ENCODE measurements around the gene MEGF9.

DNA sequence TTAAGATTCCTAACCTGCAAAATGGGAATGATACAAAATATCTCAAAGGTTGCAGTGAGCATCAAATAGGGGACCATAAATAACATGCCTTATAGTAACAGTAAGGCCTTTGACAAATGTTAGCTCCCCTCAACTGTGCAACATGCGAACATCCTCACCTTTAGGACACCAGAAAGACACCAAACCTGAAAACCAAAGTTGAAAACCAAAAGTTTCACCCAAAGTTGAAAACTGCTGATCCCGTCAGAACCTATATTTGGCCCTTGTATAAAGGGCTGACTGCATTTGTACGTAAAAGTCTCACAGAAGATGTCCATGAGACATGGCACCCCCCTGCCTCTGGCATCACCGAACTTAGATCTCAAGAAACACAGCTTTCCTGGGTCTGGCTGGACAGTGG lies 146.4 kb downstream of the MEGF9 start:
- TF ChIP-seq, protein P1, sequence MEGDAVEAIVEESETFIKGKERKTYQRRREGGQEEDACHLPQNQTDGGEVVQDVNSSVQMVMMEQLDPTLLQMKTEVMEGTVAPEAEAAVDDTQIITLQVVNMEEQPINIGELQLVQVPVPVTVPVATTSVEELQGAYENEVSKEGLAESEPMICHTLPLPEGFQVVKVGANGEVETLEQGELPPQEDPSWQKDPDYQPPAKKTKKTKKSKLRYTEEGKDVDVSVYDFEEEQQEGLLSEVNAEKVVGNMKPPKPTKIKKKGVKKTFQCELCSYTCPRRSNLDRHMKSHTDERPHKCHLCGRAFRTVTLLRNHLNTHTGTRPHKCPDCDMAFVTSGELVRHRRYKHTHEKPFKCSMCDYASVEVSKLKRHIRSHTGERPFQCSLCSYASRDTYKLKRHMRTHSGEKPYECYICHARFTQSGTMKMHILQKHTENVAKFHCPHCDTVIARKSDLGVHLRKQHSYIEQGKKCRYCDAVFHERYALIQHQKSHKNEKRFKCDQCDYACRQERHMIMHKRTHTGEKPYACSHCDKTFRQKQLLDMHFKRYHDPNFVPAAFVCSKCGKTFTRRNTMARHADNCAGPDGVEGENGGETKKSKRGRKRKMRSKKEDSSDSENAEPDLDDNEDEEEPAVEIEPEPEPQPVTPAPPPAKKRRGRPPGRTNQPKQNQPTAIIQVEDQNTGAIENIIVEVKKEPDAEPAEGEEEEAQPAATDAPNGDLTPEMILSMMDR (IDR thresholded peaks at IDR 0.05), result no peak
- no peak for TF ChIP-seq POLR2A (IDR thresholded peaks at IDR 0.05)

Measured in adrenal gland (tissue), 5 donors.